Stimulated activated CD8-positive, alpha-beta memory T cell treated with anti-CD3 and anti-CD28 coated beads, Interleukin-7, amount 100 ng/mL, for 1 hour (primary cell): ENCODE data around the gene PRTG.
"Not testable (repeated sequence)": the region's sequence is repeated elsewhere in the genome, so short reads cannot be mapped to it uniquely, and the experiment has no call there.

ENCODE experiments used
- DNase-seq, 2 donors: peaks; one replicate each; pipeline ENCODE4 v3.0.0-alpha.2; 2020; ENCODE audit warnings: low read depth in 2 of 2

PRTG gene

DNA sequence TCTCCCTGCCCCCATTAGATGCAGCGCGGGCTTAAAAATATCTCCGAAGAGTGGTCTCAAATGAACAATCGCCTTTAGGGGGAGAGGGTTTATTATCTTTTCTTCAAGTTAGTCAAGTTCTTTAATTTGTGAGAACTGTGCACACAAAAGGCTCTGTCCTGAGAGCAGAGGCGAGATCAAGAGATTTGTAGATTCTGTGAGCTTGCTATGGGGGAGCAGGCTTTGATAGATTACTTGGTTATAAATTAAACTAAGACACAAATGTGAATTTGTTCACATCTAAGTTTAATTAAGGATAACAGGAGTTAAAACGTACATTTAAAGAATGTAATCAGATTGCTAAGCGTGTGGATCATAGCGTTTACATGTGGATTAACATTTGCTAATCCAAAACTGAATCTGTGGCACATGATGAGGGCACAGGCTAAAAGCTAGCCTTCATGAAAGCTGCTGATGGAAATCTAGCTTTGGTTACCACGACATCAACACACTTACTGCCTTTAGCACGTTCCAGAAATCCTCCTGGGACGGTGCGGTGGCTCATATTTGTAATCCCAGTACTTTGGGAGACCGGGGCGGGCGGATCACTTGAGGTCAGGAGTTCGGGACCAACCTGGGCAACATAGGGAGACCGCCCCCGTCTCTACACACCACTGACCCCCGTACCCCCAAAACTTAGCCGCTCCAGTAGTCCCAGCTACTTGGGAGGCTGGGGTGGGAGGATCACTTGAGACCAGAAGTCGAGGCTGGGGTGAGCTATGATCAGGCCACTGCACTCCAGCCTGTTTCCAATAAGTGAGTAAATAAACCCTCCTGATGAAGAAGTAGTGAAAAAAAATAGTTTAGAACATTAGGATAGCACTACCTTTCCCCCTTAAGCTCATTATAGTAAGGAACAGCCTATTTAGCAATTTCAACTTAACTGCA lies 1.0 kb upstream of the PRTG start:
- DNase-seq: no peak

DNA sequence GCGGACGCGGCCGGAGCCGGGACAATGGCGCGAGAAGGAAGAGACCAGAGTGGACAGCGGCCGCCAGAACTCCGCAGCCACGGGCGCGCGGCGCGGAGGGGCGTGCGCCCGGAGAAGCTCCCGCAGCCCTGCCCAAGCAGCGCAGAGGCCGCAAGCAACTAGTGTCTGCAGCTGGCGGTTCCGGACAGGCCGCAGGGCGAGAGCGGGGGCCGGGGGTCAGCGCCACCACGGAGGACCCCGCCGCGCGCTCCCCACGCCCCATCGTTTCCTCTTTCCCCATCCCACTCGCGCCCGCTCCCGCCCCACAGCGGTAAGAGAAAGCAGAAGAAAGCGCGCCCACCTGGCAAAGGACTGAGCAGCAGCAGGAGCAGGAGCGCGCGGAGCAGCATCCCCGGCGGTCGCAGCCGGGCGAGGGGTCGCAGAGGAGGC lies 440 bp downstream of the PRTG start:
- no peak for DNase-seq

DNA sequence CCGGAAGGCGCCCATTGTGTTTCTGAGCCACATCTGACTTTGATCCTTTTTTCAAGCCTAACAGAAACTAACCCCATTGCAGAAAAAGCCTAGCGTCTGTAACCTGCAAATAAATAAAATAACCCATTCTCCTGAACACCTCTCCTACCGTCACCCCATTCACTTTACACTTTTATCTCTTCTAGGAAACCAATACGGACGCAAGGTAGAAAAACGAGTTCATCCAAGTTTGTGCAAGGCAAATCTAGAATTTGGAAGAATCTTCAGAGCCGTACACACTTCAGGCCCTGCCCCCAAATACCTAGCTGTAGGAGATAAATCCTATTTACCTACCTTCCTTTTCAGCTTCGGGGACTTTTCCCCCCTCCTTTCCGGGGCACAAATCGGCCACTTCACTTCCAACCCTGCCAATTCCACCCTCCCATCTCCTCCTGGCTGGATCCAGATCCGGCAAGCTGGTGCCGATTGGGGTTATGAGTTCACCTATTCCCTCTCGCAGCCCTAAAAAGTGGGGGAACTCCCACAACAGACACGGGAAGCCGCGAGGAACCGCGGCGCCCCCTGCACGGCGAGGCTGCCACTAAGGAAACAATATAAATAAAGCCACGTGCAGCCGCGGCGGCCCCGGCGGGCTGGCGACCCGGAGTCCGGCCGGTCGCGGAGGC lies 987 bp downstream of the PRTG start:
- DNase-seq: no peak

DNA sequence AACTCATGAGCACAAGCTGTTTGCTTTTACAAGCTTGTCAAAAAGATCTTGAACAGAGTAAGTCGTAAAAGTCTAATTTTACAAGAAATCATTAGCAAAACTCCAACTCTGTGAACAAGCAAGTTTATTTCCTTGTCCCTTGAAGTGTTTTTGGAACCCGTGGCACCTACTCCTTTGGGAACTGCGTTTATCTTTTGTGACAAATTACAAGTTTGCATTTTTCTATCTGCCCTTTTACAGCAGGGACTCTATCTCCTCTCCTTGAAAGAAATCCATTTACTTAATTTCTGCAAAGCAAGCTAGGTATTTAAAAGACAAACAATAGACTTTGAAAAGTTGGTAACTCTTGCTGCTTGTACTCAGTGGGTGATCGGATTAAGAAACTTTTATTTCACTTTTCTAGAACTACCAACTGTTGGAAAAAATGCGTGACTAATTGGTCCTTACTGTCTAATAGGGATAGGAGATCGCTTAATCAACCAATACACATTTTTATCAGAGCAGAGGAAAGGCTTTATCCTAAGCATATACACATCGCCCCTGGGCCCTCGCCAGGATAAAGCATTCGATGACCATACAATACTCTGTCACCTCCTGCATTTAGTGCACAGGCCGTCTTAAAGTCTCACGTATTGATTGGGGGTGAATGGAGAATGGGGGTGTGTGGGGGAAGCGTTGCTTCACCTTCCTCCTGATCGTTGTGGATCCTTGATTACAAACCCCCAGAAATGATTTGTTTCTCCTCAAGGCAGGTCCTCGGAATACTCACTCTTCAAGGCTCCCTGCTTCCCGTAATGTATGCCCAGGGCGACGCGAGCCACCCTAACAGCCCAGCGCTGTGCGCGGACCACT lies 1.7 kb downstream of the PRTG start:
- no peak for DNase-seq

DNA sequence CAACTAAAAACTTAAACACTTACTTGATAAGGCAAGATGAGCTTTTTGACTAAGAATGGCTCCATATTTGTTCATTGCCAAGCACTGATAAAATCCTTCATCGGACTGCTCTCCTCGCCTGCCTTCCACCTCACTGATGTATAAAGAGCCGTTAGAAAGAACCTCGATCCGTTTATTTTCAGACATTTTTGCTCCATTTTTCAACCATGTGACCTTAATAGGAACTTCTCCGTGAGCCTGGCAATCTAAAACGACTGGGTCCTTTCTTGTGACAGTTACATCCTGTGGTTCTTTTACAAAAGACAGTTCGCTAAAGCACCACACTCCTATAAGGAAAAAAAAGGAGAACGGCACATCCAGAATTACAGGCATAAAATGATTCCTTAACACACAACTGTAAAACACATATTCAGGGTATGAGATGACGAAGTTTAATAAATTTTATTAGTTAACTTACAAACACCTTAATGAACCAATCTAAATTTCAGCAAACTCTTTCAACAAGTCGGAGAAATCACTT lies 2.5 kb downstream of the PRTG start:
- DNase-seq: no peak

DNA sequence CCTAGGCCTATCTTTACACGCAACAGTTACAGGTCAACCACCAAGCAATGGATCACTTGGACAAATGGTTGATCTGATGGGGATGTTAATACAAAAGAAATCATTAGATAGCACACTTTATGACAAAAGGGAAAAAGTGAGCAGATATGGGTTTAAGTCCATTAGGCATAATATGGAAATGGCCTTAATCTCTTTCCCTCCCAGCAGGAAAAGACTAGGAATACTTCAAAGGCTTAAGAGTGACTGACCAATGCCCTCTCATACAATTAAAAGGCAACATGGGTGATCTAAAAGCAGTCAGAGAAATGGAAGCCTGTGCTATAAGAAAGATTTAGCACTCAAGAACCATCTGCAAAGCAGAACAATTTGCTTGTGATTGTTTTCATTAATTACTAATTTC lies 3.3 kb downstream of the PRTG start:
- DNase-seq: no peak

DNA sequence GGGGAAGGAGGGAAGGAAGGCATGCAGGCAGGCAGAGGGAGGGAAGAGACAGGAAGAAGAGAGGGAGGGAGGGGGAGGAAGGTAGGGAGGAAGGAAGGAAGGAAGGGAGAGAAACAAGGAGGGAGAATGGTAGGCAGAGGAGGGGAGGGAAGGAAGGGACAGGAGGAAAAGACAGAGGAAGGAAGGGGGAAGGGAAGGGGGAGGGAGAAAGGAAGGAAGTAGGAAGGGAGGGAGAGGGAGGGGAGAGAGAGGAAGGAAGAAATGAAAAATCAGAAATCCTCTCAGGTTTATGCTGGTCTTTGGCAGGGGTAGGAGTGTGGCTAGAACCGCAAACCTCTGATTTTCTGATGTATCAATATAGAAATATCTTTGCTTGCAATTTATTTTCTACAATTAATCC lies 4.2 kb downstream of the PRTG start:
- DNase-seq: no peak

DNA sequence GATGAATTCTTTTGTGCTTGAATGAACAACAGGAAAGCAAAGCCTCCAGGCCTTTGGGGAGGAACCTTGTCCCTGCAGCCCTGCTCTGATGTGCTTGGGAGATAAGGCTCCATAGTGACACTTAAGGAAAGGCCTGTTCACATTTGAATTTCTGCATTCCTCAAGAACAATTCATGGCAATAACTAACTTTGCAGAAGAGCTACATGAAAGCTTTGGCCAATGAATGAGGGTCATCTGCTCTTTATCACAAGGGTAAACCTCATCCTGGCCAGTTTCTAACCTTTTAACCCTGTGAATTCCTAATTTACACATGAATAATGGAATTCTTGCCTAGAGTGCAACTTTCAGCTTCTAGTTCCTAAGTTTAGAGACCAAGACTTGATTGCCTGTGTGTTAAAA lies 5.6 kb downstream of the PRTG start:
- no peak for DNase-seq

DNA sequence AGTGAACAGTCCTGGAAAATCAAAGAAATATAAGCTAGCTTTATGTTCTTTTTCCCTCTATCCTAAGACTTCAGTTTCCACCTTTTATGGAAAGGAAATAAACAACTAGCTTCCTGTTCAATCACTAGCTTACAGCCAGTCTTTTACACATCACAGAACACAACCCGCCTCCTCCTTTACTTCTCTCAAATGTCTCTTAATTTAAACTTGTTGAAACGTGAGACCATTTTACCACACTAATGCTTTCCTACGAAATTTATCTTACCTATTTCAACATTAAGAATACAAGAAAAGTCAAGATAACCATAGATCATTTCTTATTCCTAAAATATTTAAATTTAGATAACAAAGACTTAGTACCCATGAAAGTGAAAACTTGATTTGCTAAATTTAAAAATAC lies 6.2 kb downstream of the PRTG start:
- no peak for DNase-seq

DNA sequence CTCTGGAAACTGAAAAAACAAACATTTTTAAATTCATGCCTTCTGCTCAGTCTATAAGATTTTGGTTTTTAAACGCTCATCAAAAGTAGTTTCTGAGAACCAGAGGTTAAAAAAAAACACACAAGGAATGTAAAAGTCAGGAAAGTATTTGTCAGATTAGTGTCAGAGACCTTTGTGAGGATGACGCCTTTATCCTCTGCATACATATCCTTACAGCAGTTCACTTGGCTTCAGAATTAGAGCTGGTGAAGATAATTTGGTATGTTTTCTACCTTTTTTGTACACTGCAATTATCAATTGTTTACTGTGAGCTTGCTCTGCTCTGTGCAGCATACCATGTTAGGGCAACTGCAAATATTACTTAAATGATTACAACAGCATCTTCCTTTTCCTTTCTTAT lies 8.3 kb downstream of the PRTG start:
- no peak for DNase-seq

DNA sequence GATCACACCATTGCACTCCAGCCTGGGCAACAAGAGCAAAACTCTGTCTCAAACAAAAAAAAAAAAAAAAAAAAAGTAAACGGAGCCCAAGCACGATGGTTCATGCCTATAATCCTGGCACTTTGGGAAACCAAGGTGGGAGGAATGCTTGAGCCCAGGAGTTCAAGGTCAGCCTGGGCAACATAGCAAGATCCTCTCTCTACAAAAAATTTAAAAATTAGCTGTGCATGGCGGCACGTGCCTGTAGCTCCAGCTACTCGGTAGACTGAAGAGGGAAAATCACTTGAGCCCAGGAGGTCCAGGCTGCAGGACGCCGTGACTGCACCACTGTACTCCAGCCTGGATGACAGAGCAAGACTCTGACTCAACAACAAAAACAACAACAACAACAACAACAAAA lies 9.5 kb downstream of the PRTG start:
- not testable (repeated sequence) for DNase-seq

DNA sequence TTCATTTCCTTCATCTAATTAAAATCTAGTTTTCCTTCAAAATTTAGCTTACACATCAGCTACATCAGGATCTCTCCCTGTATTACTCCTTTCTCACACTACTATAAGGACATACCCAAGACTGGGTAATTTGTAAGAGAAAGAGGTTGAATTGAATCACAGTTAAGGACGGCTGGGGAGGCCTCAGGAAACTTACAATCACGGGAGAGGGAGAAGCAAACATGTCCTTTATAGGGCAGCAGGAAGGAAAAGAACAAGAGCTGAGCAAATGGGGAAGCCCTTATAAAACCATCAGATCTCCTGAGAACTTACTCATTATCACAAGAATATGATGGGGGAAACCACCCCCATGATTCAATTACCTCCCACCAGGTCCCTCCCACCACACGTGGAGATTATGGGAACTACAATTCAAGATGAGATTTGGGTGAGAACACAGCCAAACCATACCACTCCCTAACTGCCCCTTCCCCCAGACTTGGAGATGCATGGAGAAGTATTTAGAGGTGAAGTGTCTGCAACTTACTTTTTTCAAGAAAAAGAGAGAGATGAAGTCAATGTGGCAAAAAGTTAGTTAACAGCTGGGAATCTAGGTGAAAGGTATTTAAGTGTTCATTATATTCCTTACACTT lies 21.3 kb downstream of the PRTG start:
- DNase-seq: no peak

DNA sequence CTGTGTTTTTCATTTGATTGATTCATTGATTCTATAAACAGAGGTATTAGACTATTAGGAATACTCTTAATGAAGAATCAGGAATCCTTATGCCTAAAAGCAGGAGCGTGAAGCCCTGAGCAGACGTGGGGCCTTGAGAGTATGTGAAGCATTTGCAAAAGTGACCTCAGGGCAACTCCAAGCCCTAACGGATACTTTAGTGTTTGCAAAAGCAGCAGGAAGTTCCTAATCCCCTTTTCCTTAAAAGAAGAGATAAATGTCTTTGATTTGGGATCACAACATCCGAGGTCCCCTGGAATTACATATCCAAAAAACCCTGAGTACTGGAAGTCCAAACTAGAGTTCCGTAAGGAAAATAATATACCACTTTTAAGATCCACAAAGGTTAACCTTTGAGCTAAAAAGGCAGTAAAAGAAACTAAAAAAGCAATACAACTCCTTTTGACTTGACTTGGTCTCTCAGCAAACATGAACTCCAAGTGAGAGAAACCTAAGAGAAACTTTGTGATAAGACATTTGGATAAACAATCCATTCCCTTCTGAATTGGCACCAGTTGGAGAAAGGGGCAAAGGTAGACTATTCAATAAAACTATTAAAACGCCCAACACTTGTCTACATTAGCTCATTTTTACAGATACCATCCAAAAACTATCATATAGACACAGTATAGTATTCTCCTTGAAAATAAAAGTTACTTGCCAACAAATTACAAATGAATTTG lies 27.4 kb downstream of the PRTG start:
- DNase-seq: no peak

DNA sequence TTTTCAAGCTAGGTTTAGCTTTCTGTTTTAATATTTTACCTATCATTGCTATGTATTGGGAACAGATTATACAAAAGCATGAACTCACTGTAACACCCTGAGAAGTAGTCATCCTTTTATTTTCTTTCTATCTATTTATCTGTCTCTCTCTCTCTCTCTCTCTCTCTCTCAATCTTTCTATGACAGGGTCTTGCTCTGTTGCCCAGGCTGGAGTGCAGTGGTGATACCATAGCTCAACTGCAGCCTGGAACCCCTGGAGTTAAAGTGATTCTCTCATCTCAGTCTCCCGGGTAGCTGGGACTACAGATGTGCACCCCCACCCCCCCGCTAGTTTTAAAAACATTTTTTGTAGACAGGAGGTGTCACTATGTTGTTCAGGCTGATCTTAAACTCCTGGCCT lies 28.9 kb downstream of the PRTG start:
- DNase-seq: no peak

DNA sequence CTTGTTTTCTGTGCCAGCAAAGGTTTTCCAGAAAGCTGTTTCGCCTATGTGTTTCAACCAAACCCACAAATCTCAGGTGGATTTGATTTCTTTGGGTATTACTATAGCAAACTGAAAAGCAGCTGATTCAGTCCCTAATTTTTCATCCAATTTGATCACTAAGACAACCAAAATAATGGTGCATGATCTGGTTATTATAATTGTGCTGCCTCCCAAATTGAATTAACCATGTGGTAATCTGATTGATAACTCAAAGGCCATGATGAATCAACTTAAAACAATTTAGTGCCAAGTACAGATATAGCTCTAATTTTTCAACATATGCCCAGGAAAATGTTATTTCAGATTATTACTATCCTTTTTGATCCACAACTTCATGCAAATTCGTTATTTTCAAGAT lies 30.6 kb downstream of the PRTG start:
- no peak for DNase-seq

DNA sequence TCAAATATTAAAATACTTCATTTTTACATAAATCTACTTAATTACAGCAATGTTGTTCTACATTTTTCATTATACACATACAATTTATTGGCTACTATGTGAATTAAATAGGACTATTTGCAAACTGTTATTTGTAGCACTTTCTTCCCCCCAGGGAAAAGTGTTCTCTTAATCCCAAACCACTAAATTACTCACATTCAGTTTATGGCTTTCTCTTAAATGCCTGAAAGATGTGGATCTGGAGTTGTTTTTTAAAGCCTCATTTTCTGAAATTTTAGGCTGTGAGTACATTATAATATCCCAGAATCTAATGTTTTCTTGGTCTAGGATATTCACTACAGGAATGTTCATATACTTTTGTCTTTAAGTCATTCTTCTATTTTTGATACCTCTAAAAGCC lies 32.7 kb downstream of the PRTG start:
- no peak for DNase-seq

DNA sequence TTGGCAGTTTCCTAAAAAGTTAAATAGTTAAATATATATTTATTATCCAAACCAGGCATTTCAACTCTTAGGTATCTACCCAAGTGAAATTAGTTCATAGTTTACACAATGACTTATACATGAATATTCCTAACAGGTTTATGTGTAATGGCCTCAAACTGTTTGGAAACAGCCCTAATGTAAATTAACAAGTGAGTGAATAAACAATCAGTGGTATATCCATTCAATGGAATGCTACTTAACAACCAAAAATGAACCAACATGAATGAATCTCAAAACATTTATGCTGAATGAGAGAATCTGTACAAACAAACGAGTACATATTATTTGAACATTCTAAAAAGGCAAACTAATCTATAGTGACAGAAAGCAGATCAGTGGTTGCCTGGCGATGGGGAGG lies 33.5 kb downstream of the PRTG start:
- DNase-seq: no peak

DNA sequence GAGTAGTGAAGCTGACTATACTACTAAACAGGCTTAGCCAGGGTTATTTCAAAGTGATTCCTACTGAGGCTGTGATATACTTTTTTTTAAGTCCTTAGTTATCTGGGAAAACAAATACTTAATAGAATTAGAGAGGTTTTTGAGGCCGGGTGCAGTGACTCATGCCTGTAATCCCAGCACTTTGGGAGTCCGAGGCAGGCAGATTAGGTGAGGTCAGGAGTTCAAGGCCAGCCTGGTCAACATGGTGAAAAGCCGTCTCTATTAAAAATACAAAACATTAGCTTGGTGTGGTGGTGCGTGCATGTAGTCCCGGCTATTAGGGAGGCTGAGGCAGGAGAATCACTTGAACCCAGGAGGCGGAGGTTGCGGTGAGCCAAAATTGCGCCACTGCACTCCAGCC lies 34.2 kb downstream of the PRTG start:
- DNase-seq: no peak

DNA sequence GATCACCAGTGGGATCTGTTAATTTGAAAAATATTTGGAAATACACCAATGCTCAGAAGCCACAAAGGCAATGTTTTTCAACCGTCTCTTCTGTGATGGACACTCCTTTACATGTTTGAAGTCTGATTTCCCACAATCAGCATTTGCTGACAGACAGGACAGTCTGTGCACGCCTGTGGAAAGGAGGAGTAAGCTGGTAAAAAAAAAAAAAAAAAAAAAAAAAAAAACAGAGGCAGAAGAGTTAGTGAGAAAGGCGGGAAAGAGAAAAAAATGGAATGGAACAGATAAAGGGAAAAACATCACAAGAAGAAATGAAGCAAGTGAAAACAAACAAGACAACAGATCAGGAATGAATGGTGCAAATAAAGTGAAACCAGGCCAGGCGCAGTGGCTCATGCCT lies 35.0 kb downstream of the PRTG start:
- no peak for DNase-seq

DNA sequence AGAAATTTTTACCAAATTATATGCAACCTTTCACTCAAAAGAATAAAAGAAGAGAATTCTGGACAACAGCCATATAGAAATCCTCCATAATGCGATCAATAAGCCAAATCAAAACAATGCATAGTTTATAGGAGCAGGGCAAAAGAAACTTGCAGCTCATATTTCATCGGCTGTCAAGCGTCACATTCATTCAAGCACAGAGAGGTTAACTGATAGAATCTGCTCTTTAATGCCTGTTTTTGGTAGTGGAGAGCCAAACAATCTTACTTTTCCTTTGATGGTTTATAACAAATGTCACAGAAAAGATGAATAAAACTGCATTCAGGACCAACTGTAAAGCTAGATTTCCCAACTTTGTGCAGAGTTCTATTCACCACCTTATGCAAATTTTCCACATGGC lies 35.4 kb downstream of the PRTG start:
- no peak for DNase-seq

DNA sequence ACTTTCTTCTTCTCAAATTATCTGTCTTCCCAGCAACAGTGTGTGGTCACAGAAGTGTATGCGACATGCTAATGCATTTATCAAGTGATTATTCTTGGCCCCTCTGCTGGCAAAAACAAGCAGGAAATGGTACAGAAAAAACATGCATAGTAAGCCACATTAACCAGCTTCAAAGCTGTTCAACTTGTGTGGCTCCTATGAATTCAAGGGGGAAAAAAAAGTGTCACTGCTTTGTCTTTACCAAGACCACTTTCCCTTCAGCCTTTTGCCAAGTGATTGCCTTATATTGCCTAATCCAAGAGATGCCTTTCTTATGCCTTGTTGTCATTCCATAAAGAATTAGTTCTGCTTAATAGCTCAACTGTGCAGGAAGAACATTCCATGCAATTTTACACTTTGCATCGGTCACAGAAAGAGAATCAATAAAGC lies 39.1 kb downstream of the PRTG start:
- no peak for DNase-seq
